IMR-90 (cell line): Measurements from ENCODE around the gene CTCFL. TPM values are rescaled to one million over a fixed set of nuclear protein-coding genes. Genes with fewer than 3 reads are reported as not detected.

Source experiments
- ATAC-seq: fragments of 200-7000 bp; cut with Tn5 transposase; 2 replicates; pipeline ENCODE4 v1.9.1; 2020; ENCODE audit warnings: low read depth, mild to moderate bottlenecking, moderate library complexity
- BruUV-seq: library from RNA; stranded (reverse); fragments of 400-500 nt; replicated peaks from 2 replicates; lab custom pipeline; 2021; lab: Mats Ljungman, UMichigan
- CTCF ChIA-PET: fragments of 300-600 bp; formaldehyde crosslinking; extraction: SDS; loops from one replicate; lab custom pipeline; 2021; ENCODE audit warnings: antibody characterized with exemption; lab: Yijun Ruan, JAX
- POLR2A ChIA-PET: fragments of 300-600 bp; sonication (Branson Sonifier 250); formaldehyde crosslinking; loops from one replicate; lab custom pipeline; 2022; ENCODE audit warnings: antibody characterized with exemption; ENCODE audit not compliant: unreplicated experiment; lab: Charles Lee
- DNase-seq: peaks from one replicate; pipeline ENCODE4 v3.0.0; 2013
- H2AFZ ChIP-seq: replicated peaks from 2 replicates; pipeline ENCODE3; 2013; ENCODE audit warnings: low read length, mild to moderate bottlenecking; ENCODE audit not compliant: poor library complexity
- H2AK5ac ChIP-seq: 2 replicates; pipeline ENCODE4 v1.6.1; 2013; ENCODE audit warnings: low read depth, low read length, inconsistent platforms
- H2AK9ac ChIP-seq: replicated peaks from 2 replicates; pipeline ENCODE3; 2013; ENCODE audit warnings: mild to moderate bottlenecking, low read depth, low read length, moderate library complexity; ENCODE audit not compliant: poor library complexity
- H2BK120ac ChIP-seq: 2 replicates; pipeline ENCODE4 v1.6.1; 2013; ENCODE audit warnings: low read depth, low read length, inconsistent platforms
- H2BK15ac ChIP-seq: 3 replicates; pipeline ENCODE4 v1.6.1; 2013; ENCODE audit warnings: low read depth, low read length, inconsistent platforms
- H2BK20ac ChIP-seq: 2 replicates; pipeline ENCODE4 v1.6.1; 2013; ENCODE audit warnings: low read depth, mild to moderate bottlenecking, inconsistent platforms, low read length, moderate library complexity
- H2BK5ac ChIP-seq: 2 replicates; pipeline ENCODE4 v1.6.1; 2013; ENCODE audit warnings: mild to moderate bottlenecking, low read depth, low read length, inconsistent platforms; ENCODE audit not compliant: poor library complexity, severe bottlenecking
- H3K14ac ChIP-seq: replicated peaks from 2 replicates; pipeline ENCODE4 v1.6.1; 2013; ENCODE audit warnings: low read depth, low read length, inconsistent platforms
- H3K18ac ChIP-seq: 2 replicates; pipeline ENCODE4 v1.6.1; 2013; ENCODE audit warnings: low read depth, low read length, control low read depth
- H3K23ac ChIP-seq: 2 replicates; pipeline ENCODE4 v1.6.1; 2013; ENCODE audit warnings: low read depth, low read length, inconsistent platforms
- H3K27ac ChIP-seq: 2 replicates; pipeline ENCODE4 v1.5.1; 2013; ENCODE audit warnings: mild to moderate bottlenecking, control low read depth, low read length; ENCODE audit not compliant: insufficient read depth
- H3K27me3 ChIP-seq: 2 replicates; pipeline ENCODE4 v1.6.1; 2013; ENCODE audit warnings: low read length; ENCODE audit not compliant: control insufficient read depth, insufficient read depth
- H3K36me3 ChIP-seq: 2 replicates; pipeline ENCODE4 v1.6.1; 2013; ENCODE audit warnings: low read length, mixed read lengths; ENCODE audit not compliant: control insufficient read depth, insufficient read depth
- H3K4ac ChIP-seq: 2 replicates; pipeline ENCODE4 v1.6.1; 2013; ENCODE audit warnings: low read depth, low read length, inconsistent platforms
- H3K4me1 ChIP-seq: 2 replicates; pipeline ENCODE4 v1.6.1; 2013; ENCODE audit warnings: low read length, mixed read lengths; ENCODE audit not compliant: control insufficient read depth, insufficient read depth
- H3K4me2 ChIP-seq: 2 replicates; pipeline ENCODE4 v1.6.1; 2013; ENCODE audit warnings: low read depth, mild to moderate bottlenecking, control low read depth, low read length, moderate library complexity
- H3K4me3 ChIP-seq: 2 replicates; pipeline ENCODE4 v1.5.1; 2013; ENCODE audit warnings: low read depth, mild to moderate bottlenecking, control low read depth, low read length, moderate library complexity; ENCODE audit not compliant: insufficient read depth
- H3K56ac ChIP-seq: 2 replicates; pipeline ENCODE4 v1.6.1; 2013; ENCODE audit warnings: low read length, inconsistent platforms; ENCODE audit not compliant: insufficient read depth; ENCODE audit errors: extremely low read depth
- H3K79me1 ChIP-seq, 2 experiments: 2 replicates each; pipeline ENCODE4 v1.6.1; 2013; ENCODE audit warnings: low read length in 2 of 2, inconsistent platforms in 1 of 2, low read depth in 1 of 2
- H3K9ac ChIP-seq: 2 replicates; pipeline ENCODE4 v1.6.1; 2013; ENCODE audit warnings: low read depth, low read length, control low read depth
- H3K9me1 ChIP-seq: 2 replicates; pipeline ENCODE4 v1.6.1; 2013; ENCODE audit warnings: low read length, inconsistent platforms; ENCODE audit not compliant: insufficient read depth
- H3K9me3 ChIP-seq: 2 replicates; pipeline ENCODE4 v1.6.1; 2013; ENCODE audit warnings: low read length; ENCODE audit not compliant: control insufficient read depth, insufficient read depth
- H4K20me1 ChIP-seq: 2 replicates; pipeline ENCODE4 v1.6.1; 2013; ENCODE audit warnings: low read length, inconsistent platforms; ENCODE audit not compliant: insufficient read depth
- H4K5ac ChIP-seq: 2 replicates; pipeline ENCODE4 v1.6.1; 2013; ENCODE audit warnings: mild to moderate bottlenecking, low read depth, low read length, control low read depth
- H4K8ac ChIP-seq, 2 experiments: 2 replicates each; pipeline ENCODE4 v1.6.1; 2013; ENCODE audit warnings: low read depth in 2 of 2, low read length in 2 of 2, control low read depth in 1 of 2, inconsistent platforms in 1 of 2
- H4K91ac ChIP-seq: 2 replicates; pipeline ENCODE4 v1.6.1; 2013; ENCODE audit warnings: low read depth, low read length, inconsistent platforms; ENCODE audit not compliant: insufficient read depth
- BHLHE40 ChIP-seq: fragments of 150-350 bp; IDR thresholded peaks from 2 replicates; pipeline ENCODE4 v1.6.1; 2016; ENCODE audit warnings: mild to moderate bottlenecking, low read depth, low read length
- CEBPB ChIP-seq: IDR thresholded peaks from 2 replicates; pipeline ENCODE4 v1.6.1; 2012; ENCODE audit warnings: low read depth, low read length, improper control_type of control experiment
- CHD1 ChIP-seq: IDR thresholded peaks from 2 replicates; pipeline ENCODE4 v1.6.1; 2012; ENCODE audit warnings: low read depth, low read length, improper control_type of control experiment
- CTCF ChIP-seq: conservative IDR thresholded peaks from 2 replicates; pipeline ENCODE4 v1.5.1; 2012; ENCODE audit warnings: mild to moderate bottlenecking, low read depth, low read length, improper control_type of control experiment
- ELK1 ChIP-seq: fragments of 150-350 bp; IDR thresholded peaks from 2 replicates; pipeline ENCODE4 v1.6.1; 2016; ENCODE audit warnings: low read depth, mild to moderate bottlenecking, low read length, moderate library complexity, borderline replicate concordance
- FOS ChIP-seq: fragments of 150-350 bp; IDR thresholded peaks from 2 replicates; pipeline ENCODE4 v1.6.1; 2016; ENCODE audit warnings: low read depth, low read length
- MAFK ChIP-seq: IDR thresholded peaks from 2 replicates; pipeline ENCODE4 v1.6.1; 2012; ENCODE audit warnings: low read depth, low read length, improper control_type of control experiment
- MAZ ChIP-seq: IDR thresholded peaks from 2 replicates; pipeline ENCODE4 v1.6.1; 2012; ENCODE audit warnings: low read depth, mild to moderate bottlenecking, low read length, improper control_type of control experiment, moderate library complexity, borderline replicate concordance
- MXI1 ChIP-seq: IDR thresholded peaks from 2 replicates; pipeline ENCODE4 v1.6.1; 2012; ENCODE audit warnings: low read depth, mild to moderate bottlenecking, low read length, moderate library complexity, borderline replicate concordance
- NFE2L2 ChIP-seq: fragments of 150-350 bp; IDR thresholded peaks from 2 replicates; pipeline ENCODE4 v1.6.1; 2016; ENCODE audit warnings: low read depth, mild to moderate bottlenecking, low read length
- POLR2A ChIP-seq: IDR thresholded peaks from 2 replicates; pipeline ENCODE4 v1.6.1; 2012; ENCODE audit warnings: mild to moderate bottlenecking, low read depth, low read length
- RAD21 ChIP-seq: IDR thresholded peaks from 2 replicates; pipeline ENCODE4 v1.6.1; 2012; ENCODE audit warnings: low read length, improper control_type of control experiment
- RCOR1 ChIP-seq: IDR thresholded peaks from 2 replicates; pipeline ENCODE4 v1.6.1; 2012; ENCODE audit warnings: mild to moderate bottlenecking, low read length, improper control_type of control experiment; ENCODE audit not compliant: insufficient replicate concordance
- RFX5 ChIP-seq: IDR thresholded peaks from 2 replicates; pipeline ENCODE4 v1.8.0; 2012; ENCODE audit warnings: low read depth, mild to moderate bottlenecking, low read length, moderate library complexity
- SMC3 ChIP-seq: fragments of 150-350 bp; IDR thresholded peaks from 2 replicates; pipeline ENCODE4 v1.6.1; 2016; ENCODE audit warnings: low read depth, mild to moderate bottlenecking, antibody characterized with exemption, low read length, moderate library complexity
- USF2 ChIP-seq: fragments of 150-350 bp; IDR thresholded peaks from 2 replicates; pipeline ENCODE4 v1.6.1; 2017; ENCODE audit warnings: mild to moderate bottlenecking, antibody characterized with exemption, low read length, low read depth
- WGBS, 2 experiments: methylation state at CpG; one replicate each; pipeline versions ENCODE4 v1.1.5 to v1.1.7; 2013; ENCODE audit warnings: missing lambda C conversion rate in 2 of 2; ENCODE audit not compliant: insufficient read length in 1 of 2; ENCODE audit errors: extremely low coverage in 2 of 2; 5-methylcytosine and 5-hydroxymethylcytosine counted together
- dilution Hi-C: fragments of 300-500 bp; cut with HindIII; formaldehyde crosslinking; loops from one replicate; pipeline ENCODE4 v1.14.3; 2018; ENCODE audit warnings: low sequenced_read_pairs; ENCODE audit not compliant: unreplicated experiment
- in situ Hi-C: fragments of 300-500 bp; cut with MboI; formaldehyde crosslinking; loops from 3 replicates; pipeline ENCODE4 v1.14.3; 2019; ENCODE audit warnings: low sequenced_read_pairs, inconsistent platforms, mixed read lengths
- intact Hi-C: fragments of 100-400 bp; cut with micrococcal nuclease; formaldehyde crosslinking; loops from 2 replicates; pipeline ENCODE4 v1.10.0; 2022
- polyA plus RNA-seq, 3 experiments: library from polyadenylated mRNA; depleted of rRNA; stranded (reverse); fragments of >200 nt; gene quantifications; 2 replicates each; pipeline ENCODE4 v1.2.3, GENCODE V29; 2012; ENCODE audit warnings: low replicate concordance in 1 of 3
- total RNA-seq: library from RNA; depleted of rRNA; stranded (reverse); fragments of >200 nt; gene quantifications from 2 replicates; pipeline ENCODE4 v1.2.3, GENCODE V29; 2012

The CTCFL gene
- total and polyA plus RNA-seq, 2 of the 4 experiments (the other 2 are of a cell fraction): not detected

GRCh38 chr20:57523782-57524181 is 1.2 kb downstream of the CTCFL start:
- Histone ChIP-seq H3K23ac (no peak overlapping the region), H3K4me1 (no peaks in the 10 kb centered on the region), H2AK5ac (no peak overlapping the region), H3K56ac (no peak overlapping the region), H2AFZ (no peak overlapping the region), H2BK15ac (no peak overlapping the region), H2AK9ac (no peak overlapping the region), H4K91ac (no peak overlapping the region), H3K4me3 (no peak overlapping the region), H4K8ac (no peak overlapping the region), H3K9ac (no peak overlapping the region), H4K5ac (no peak overlapping the region), H3K27me3 (peaks cover 10% of the 10 kb centered on the region), H2BK120ac (no peak overlapping the region), H3K27ac (no peak overlapping the region), H3K36me3 (no peaks in the 10 kb centered on the region), H3K9me1 (no peaks in the 10 kb centered on the region), H3K14ac (no peak overlapping the region), H3K79me1 (no peaks in the 10 kb centered on the region), H3K4ac (no peak overlapping the region), H3K4me2 (no peak overlapping the region), H3K9me3 (no peaks in the 10 kb centered on the region), H4K20me1 (no peaks in the 10 kb centered on the region), H2BK20ac (no peak overlapping the region), H2BK5ac (no peak overlapping the region), H3K18ac (no peak overlapping the region)
- WGBS, 2 experiments: no CpG with 5 or more reads among the region's 11 CpGs
- TF ChIP-seq MAFK: no peak
- TF ChIP-seq CHD1: no peak
- no peak for TF ChIP-seq CEBPB
- no peak for TF ChIP-seq BHLHE40
- no peak for TF ChIP-seq SMC3
- TF ChIP-seq MXI1: no peak
- no peak for TF ChIP-seq RCOR1
- no peak for TF ChIP-seq USF2
- no peak for TF ChIP-seq POLR2A
- TF ChIP-seq CTCF: no peak
- TF ChIP-seq ELK1: no peak
- TF ChIP-seq RFX5: no peak
- TF ChIP-seq RAD21: no peak
- no peak for TF ChIP-seq NFE2L2
- TF ChIP-seq FOS: no peak
- no peak for TF ChIP-seq MAZ
- CTCF ChIA-PET: no interaction called here
- intact Hi-C loops (no loop called here), in situ Hi-C loops (no loop called here), dilution Hi-C loops (no loop called here)
- POLR2A ChIA-PET: no interaction called here
- DNase-seq (no peak), ATAC-seq (no peak)
- BruUV-seq: no TSS peak
